LNCaP clone FGC (cell line): ENCODE results near the gene IQCE.

Source experiments
- DNase-seq: peaks from one replicate; pipeline ENCODE4 v3.0.0-alpha.2; 2011; ENCODE audit warnings: low read depth
- H3K4me3 ChIP-seq: 2 replicates; pipeline ENCODE4 v1.5.1; 2011; ENCODE audit warnings: mild to moderate bottlenecking, low read depth, low read length, control low read depth
- CTCF ChIP-seq: IDR thresholded peaks from 2 replicates; pipeline ENCODE4 v1.5.1; 2012; ENCODE audit warnings: mild to moderate bottlenecking; ENCODE audit not compliant: control insufficient read depth, insufficient read depth; ENCODE audit errors: extremely low read depth

Gene IQCE

GRCh38 chr7:2662273-2663120, 103.7 kb downstream of the IQCE start:
- H3K4me3 ChIP-seq = no peak overlapping the region
- no peak for TF ChIP-seq CTCF
- DNase-seq = no peak

GRCh38 chr7:2663121-2663886, 104.5 kb downstream of the IQCE start:
- TF ChIP-seq CTCF = no peak
- H3K4me3 ChIP-seq = no peak overlapping the region
- no peak for DNase-seq

- no peak for TF ChIP-seq CTCF
- H3K4me3 ChIP-seq = no peak overlapping the region
- DNase-seq = no peak
These were observed 105.2 kb downstream of the IQCE start for GRCh38 chr7:2663960-2664359.
